HCEC 1CT (cell line): ENCODE data around the gene KCTD10.
"Not testable (repeated sequence)": the region's sequence is repeated elsewhere in the genome, so short reads cannot be mapped to it uniquely, and the experiment has no call there.

ENCODE experiments used
- DNase-seq: peaks from one replicate; pipeline ENCODE4 v3.0.0-alpha.2; 2017

Gene KCTD10

GRCh38 chr12:109493938-109494337, 16.8 kb upstream of the KCTD10 start:
- DNase-seq, result no peak

GRCh38 chr12:109493090-109493489, 16.0 kb upstream of the KCTD10 start:
- DNase-seq, result no peak

- no peak for DNase-seq
Observed at GRCh38 chr12:109492371-109492770, 15.3 kb upstream of the KCTD10 start.

- DNase-seq, result no peak
Observed at GRCh38 chr12:109491671-109492070, 14.6 kb upstream of the KCTD10 start.

- no peak for DNase-seq
Observed at GRCh38 chr12:109489955-109490565, 13.0 kb upstream of the KCTD10 start.

GRCh38 chr12:109489016-109489954, 12.2 kb upstream of the KCTD10 start:
- no peak for DNase-seq

- no peak for DNase-seq
Observed at GRCh38 chr12:109488051-109488665, 11.1 kb upstream of the KCTD10 start.

GRCh38 chr12:109487181-109488050, 10.3 kb upstream of the KCTD10 start:
- no peak for DNase-seq

GRCh38 chr12:109485201-109485600, 8.1 kb upstream of the KCTD10 start:
- DNase-seq, result no peak

GRCh38 chr12:109483346-109483745, 6.2 kb upstream of the KCTD10 start:
- DNase-seq, result no peak

GRCh38 chr12:109482894-109483293, 5.8 kb upstream of the KCTD10 start:
- no peak for DNase-seq

GRCh38 chr12:109482491-109482890, 5.4 kb upstream of the KCTD10 start:
- DNase-seq, result no peak

- no peak for DNase-seq
Observed at GRCh38 chr12:109481863-109482262, 4.8 kb upstream of the KCTD10 start.

GRCh38 chr12:109480356-109480755, 3.3 kb upstream of the KCTD10 start:
- DNase-seq, result no peak

GRCh38 chr12:109479761-109480160, 2.7 kb upstream of the KCTD10 start:
- no peak for DNase-seq

GRCh38 chr12:109477963-109478315, 839 bp upstream of the KCTD10 start:
- DNase-seq, result no peak

- DNase-seq, result no peak
Observed at GRCh38 chr12:109476807-109477184, 304 bp downstream of the KCTD10 start.

- no peak for DNase-seq
Observed at GRCh38 chr12:109475993-109476806, 900 bp downstream of the KCTD10 start.

GRCh38 chr12:109475121-109475520, 2.0 kb downstream of the KCTD10 start:
- no peak for DNase-seq

GRCh38 chr12:109473526-109474270, 3.4 kb downstream of the KCTD10 start:
- DNase-seq, result not testable (repeated sequence)

GRCh38 chr12:109473006-109473405, 4.1 kb downstream of the KCTD10 start:
- DNase-seq, result no peak
